ENCODE measurements around the gene TMEM163.

DNA sequence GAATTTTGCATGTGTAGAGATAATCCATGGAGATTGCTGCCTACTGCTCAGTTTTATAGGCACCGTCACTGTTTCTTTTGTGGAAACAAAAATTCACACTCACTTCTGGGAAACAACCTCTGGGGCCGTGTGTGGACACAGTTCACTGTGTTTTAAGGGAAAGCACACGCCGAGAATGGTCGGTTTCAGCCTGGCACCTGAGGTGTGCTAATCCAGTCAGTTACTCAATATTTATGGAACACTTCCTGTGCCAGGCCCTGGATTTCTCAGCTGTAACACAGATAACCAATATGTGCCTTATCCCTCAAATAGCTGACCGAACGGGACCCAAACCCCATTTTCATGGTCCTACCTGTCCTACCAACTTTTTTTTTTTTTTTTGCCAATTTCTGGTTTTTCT lies 285.3 kb downstream of the TMEM163 start:
- TF ChIP-seq, protein P1, sequence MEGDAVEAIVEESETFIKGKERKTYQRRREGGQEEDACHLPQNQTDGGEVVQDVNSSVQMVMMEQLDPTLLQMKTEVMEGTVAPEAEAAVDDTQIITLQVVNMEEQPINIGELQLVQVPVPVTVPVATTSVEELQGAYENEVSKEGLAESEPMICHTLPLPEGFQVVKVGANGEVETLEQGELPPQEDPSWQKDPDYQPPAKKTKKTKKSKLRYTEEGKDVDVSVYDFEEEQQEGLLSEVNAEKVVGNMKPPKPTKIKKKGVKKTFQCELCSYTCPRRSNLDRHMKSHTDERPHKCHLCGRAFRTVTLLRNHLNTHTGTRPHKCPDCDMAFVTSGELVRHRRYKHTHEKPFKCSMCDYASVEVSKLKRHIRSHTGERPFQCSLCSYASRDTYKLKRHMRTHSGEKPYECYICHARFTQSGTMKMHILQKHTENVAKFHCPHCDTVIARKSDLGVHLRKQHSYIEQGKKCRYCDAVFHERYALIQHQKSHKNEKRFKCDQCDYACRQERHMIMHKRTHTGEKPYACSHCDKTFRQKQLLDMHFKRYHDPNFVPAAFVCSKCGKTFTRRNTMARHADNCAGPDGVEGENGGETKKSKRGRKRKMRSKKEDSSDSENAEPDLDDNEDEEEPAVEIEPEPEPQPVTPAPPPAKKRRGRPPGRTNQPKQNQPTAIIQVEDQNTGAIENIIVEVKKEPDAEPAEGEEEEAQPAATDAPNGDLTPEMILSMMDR (IDR thresholded peaks at IDR 0.05), result no peak
- TF ChIP-seq POLR2A (IDR thresholded peaks at IDR 0.05; ENCODE audit: low read depth), result no peak
- TF ChIP-seq POLR2AphosphoS5 (IDR thresholded peaks at IDR 0.05), result no peak

Data from esophagus muscularis mucosa (tissue), 3 donors.